ENCODE measurements around the gene RNASEL. TPM values are rescaled to one million over a fixed set of nuclear protein-coding genes. Genes with fewer than 3 reads are reported as not detected.

RNASEL gene
- total and polyA plus RNA-seq, 2 of the 4 experiments (the other 2 are of a cell fraction), result 2.5 to 6.5 TPM

- H3K9me3 ChIP-seq (ENCODE audit: control insufficient read depth, insufficient read depth, low read length), result no peaks in the 10 kb centered on the region
- no peak overlapping the region for H2AK9ac ChIP-seq (replicated peaks; ENCODE audit: low read depth, low read length, poor library complexity)
- H3K9ac ChIP-seq (ENCODE audit: low read depth, low read length), result no peak overlapping the region
- DNase-seq (no peak), ATAC-seq (ENCODE audit: low read depth) (no peak)
- H2BK120ac ChIP-seq (ENCODE audit: low read depth, low read length), result no peak overlapping the region
- no peak overlapping the region for H3K4me3 ChIP-seq (ENCODE audit: insufficient read depth, low read depth, low read length)
- H3K18ac ChIP-seq (ENCODE audit: low read depth, low read length), result no peak overlapping the region
- peaks cover 4% of the 10 kb centered on the region; the same call in 1 of the 2 replicates for H3K9me1 ChIP-seq (ENCODE audit: insufficient read depth, low read length)
- TF ChIP-seq, protein P1, sequence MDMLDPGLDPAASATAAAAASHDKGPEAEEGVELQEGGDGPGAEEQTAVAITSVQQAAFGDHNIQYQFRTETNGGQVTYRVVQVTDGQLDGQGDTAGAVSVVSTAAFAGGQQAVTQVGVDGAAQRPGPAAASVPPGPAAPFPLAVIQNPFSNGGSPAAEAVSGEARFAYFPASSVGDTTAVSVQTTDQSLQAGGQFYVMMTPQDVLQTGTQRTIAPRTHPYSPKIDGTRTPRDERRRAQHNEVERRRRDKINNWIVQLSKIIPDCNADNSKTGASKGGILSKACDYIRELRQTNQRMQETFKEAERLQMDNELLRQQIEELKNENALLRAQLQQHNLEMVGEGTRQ (IDR thresholded peaks at IDR 0.05; ENCODE audit: low read depth, low read length), result no peak
- TF ChIP-seq MXI1 (IDR thresholded peaks at IDR 0.05; ENCODE audit: borderline replicate concordance, low read depth, low read length) (no peak), CEBPB (IDR thresholded peaks at IDR 0.05; ENCODE audit: low read depth, low read length) (no peak), SMC3 (IDR thresholded peaks at IDR 0.05; ENCODE audit: low read depth, low read length) (no peak), CHD1 (IDR thresholded peaks at IDR 0.05; ENCODE audit: low read depth, low read length) (no peak), RAD21 (IDR thresholded peaks at IDR 0.05; ENCODE audit: low read length) (no peak), NFE2L2 (IDR thresholded peaks at IDR 0.05; ENCODE audit: low read depth, low read length) (no peak), RFX5 (IDR thresholded peaks at IDR 0.05; ENCODE audit: low read depth, low read length) (no peak), CTCF (conservative IDR thresholded peaks at IDR 0.05; ENCODE audit: low read depth, low read length) (no peak), MAFK (IDR thresholded peaks at IDR 0.05; ENCODE audit: low read depth, low read length) (no peak), FOS (IDR thresholded peaks at IDR 0.05; ENCODE audit: low read depth, low read length) (no peak), RCOR1 (IDR thresholded peaks at IDR 0.05; ENCODE audit: insufficient replicate concordance, low read length) (no peak), POLR2A (IDR thresholded peaks at IDR 0.05; ENCODE audit: low read depth, low read length) (no peak)
- TF ChIP-seq, protein P2, sequence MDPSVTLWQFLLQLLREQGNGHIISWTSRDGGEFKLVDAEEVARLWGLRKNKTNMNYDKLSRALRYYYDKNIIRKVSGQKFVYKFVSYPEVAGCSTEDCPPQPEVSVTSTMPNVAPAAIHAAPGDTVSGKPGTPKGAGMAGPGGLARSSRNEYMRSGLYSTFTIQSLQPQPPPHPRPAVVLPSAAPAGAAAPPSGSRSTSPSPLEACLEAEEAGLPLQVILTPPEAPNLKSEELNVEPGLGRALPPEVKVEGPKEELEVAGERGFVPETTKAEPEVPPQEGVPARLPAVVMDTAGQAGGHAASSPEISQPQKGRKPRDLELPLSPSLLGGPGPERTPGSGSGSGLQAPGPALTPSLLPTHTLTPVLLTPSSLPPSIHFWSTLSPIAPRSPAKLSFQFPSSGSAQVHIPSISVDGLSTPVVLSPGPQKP (IDR thresholded peaks at IDR 0.05; ENCODE audit: borderline replicate concordance, low read depth, low read length), result no peak
- no peak overlapping the region for H2BK20ac ChIP-seq (ENCODE audit: low read depth, low read length)
- peaks cover 2% of the 10 kb centered on the region; the same call in 1 of the 2 replicates for H3K4me1 ChIP-seq (ENCODE audit: control insufficient read depth, insufficient read depth, low read length)
- no peak overlapping the region for H3K4me2 ChIP-seq (ENCODE audit: low read depth, low read length)
- no TSS peak for BruUV-seq (replicated peaks)
- in situ Hi-C loops (cut with MboI; ENCODE audit: low sequenced_read_pairs), result no loop called here
- peaks cover 13% of the 10 kb centered on the region for H3K27me3 ChIP-seq (ENCODE audit: control insufficient read depth, insufficient read depth, low read length)
- H3K36me3 ChIP-seq (ENCODE audit: control insufficient read depth, insufficient read depth, low read length), result no peaks in the 10 kb centered on the region
- H3K23ac ChIP-seq (ENCODE audit: low read depth, low read length), result no peak overlapping the region
- ChIA-PET POLR2A (ENCODE audit: unreplicated experiment) (no interaction called here), CTCF (no interaction called here)
- H4K5ac ChIP-seq (ENCODE audit: low read depth, low read length), result no peak overlapping the region
- intact Hi-C loops (cut with micrococcal nuclease), result no loop called here
- H3K27ac ChIP-seq (ENCODE audit: insufficient read depth, low read length), result no peak overlapping the region
- no peak overlapping the region for H3K14ac ChIP-seq (replicated peaks; ENCODE audit: low read depth, low read length)
- H4K20me1 ChIP-seq (ENCODE audit: insufficient read depth, low read length), result no peaks in the 10 kb centered on the region
- H3K4ac ChIP-seq (ENCODE audit: low read depth, low read length), result no peak overlapping the region
- no CpG with 5 or more reads among the region's 1 CpG for WGBS, 2 experiments (ENCODE audit: extremely low coverage in 2 of 2, insufficient read length in 1 of 2)
- H2AFZ ChIP-seq (replicated peaks; ENCODE audit: low read length, poor library complexity), result no peak overlapping the region
- no peak overlapping the region for H2BK5ac ChIP-seq (ENCODE audit: low read depth, low read length, poor library complexity, severe bottlenecking)
- H3K79me1 ChIP-seq (ENCODE audit: low read depth in 1 of 2, low read length in 2 of 2), result no peaks in the 10 kb centered on the region
- H2BK15ac ChIP-seq (ENCODE audit: low read depth, low read length), result no peak overlapping the region
- no peak overlapping the region for H2AK5ac ChIP-seq (ENCODE audit: low read depth, low read length)
- no peak overlapping the region for H3K56ac ChIP-seq (ENCODE audit: extremely low read depth, insufficient read depth, low read length)
- dilution Hi-C loops (cut with HindIII; ENCODE audit: low sequenced_read_pairs, unreplicated experiment), result no loop called here
- no peak overlapping the region for H4K8ac ChIP-seq (ENCODE audit: low read depth in 2 of 2, low read length in 2 of 2)
- no peak overlapping the region for H4K91ac ChIP-seq (ENCODE audit: insufficient read depth, low read depth, low read length)
Observed at GRCh38 chr1:182630586-182630985, 41.5 kb upstream of the RNASEL start.
